ENCODE data around the gene ATAD1.
"Not testable (repeated sequence)": the region's sequence is repeated elsewhere in the genome, so short reads cannot be mapped to it uniquely, and the experiment has no call there.

ATAD1 gene

GRCh38 chr10:87753995-87754866 lies 63.8 kb downstream of the ATAD1 start:
- CTCF ChIA-PET: interaction anchor here (0.6 kb wide), 1 partner anchor 225 kb away, joined by 3 read pairs; no protein-coding TSS in a partner anchor
- POLR2A ChIA-PET (ENCODE audit: low non-redundant PET): no interaction called here
- no peak overlapping the region for H3K27ac ChIP-seq
- no peak for DNase-seq (ENCODE audit: low spot score)
- TF ChIP-seq CTCF (conservative IDR thresholded peaks at IDR 0.05; ENCODE audit: low read depth): no peak

GRCh38 chr10:87752566-87752965 lies 65.5 kb downstream of the ATAD1 start:
- ChIA-PET POLR2A (ENCODE audit: low non-redundant PET) (no interaction called here), CTCF (no interaction called here)
- no peak for TF ChIP-seq CTCF (conservative IDR thresholded peaks at IDR 0.05; ENCODE audit: low read depth)
- DNase-seq (ENCODE audit: low spot score): peak; percentile 76
- H3K27ac ChIP-seq: no peak overlapping the region

- TF ChIP-seq CTCF (conservative IDR thresholded peaks at IDR 0.05; ENCODE audit: low read depth): no peak
Measured at GRCh38 chr10:87751274-87751673, 66.8 kb downstream of the ATAD1 start.

GRCh38 chr10:87750817-87751216 lies 67.2 kb downstream of the ATAD1 start:
- no peak for DNase-seq (ENCODE audit: low spot score)
- no peak overlapping the region for H3K27ac ChIP-seq
- no peak for TF ChIP-seq CTCF (conservative IDR thresholded peaks at IDR 0.05; ENCODE audit: low read depth)
- POLR2A ChIA-PET (ENCODE audit: low non-redundant PET): no interaction called here
- CTCF ChIA-PET: interaction anchor here (0.7 kb wide), 1 partner anchor 9 kb away, joined by 3 read pairs; no protein-coding TSS in a partner anchor

More at GRCh38 chr10:87751274-87751673, 66.8 kb downstream of the ATAD1 start:
- ChIA-PET CTCF (interaction anchor here (0.7 kb wide), 1 partner anchor 8 kb away, joined by 3 read pairs; no protein-coding TSS in a partner anchor), POLR2A (ENCODE audit: low non-redundant PET) (no interaction called here)
- DNase-seq (ENCODE audit: low spot score): no peak
- H3K27ac ChIP-seq: no peak overlapping the region

GRCh38 chr10:87750001-87750671 lies 67.9 kb downstream of the ATAD1 start:
- POLR2A ChIA-PET (ENCODE audit: low non-redundant PET): no interaction called here
- CTCF ChIA-PET: interaction anchor here (0.7 to 1.1 kb wide), 3 partner anchors 22 to 1238 kb away, joined by 3 to 6 read pairs (median 5); no protein-coding TSS in a partner anchor
- no peak overlapping the region for H3K27ac ChIP-seq
- DNase-seq (ENCODE audit: low spot score): no peak
- TF ChIP-seq CTCF (conservative IDR thresholded peaks at IDR 0.05; ENCODE audit: low read depth): no peak

GRCh38 chr10:87748244-87748643 lies 69.8 kb downstream of the ATAD1 start:
- POLR2A ChIA-PET (ENCODE audit: low non-redundant PET): not testable (repeated sequence)
- CTCF ChIA-PET: interaction anchor here (0.6 kb wide), 2 partner anchors 15 to 1118 kb away, joined by 4 to 5 read pairs; no protein-coding TSS in a partner anchor

More at GRCh38 chr10:87748244-87748643, 69.8 kb downstream of the ATAD1 start:
- not testable (repeated sequence) for DNase-seq (ENCODE audit: low spot score); H3K27ac ChIP-seq
